B cell (primary cell): Measurements from ENCODE around the gene WDR41. TPM values are rescaled to one million over a fixed set of nuclear protein-coding genes. Genes with fewer than 3 reads are reported as not detected.

Source experiments
- ATAC-seq: fragments of 200-7000 bp; cut with Tn5 transposase; one replicate; pipeline ENCODE4 v1.10.0; 2021; ENCODE audit warnings: low read depth, mild to moderate bottlenecking, moderate number of reproducible peaks, moderate library complexity
- CTCF ChIA-PET: fragments of 350-600 bp; sonication (Branson Sonifier 250); formaldehyde crosslinking; loops from one replicate; lab custom pipeline; 2021; ENCODE audit warnings: antibody characterized with exemption, inconsistent platforms; lab: Charles Lee
- POLR2A ChIA-PET: fragments of 350-600 bp; sonication (Branson Sonifier 250); formaldehyde crosslinking; loops from one replicate; lab custom pipeline; 2021; ENCODE audit warnings: antibody characterized with exemption; lab: Charles Lee
- DNase-seq: peaks from one replicate; pipeline ENCODE4 v3.0.0; 2013
- H2AFZ ChIP-seq: 2 replicates; pipeline ENCODE4 v1.6.1; 2012; ENCODE audit warnings: mild to moderate bottlenecking, low read depth, low read length; ENCODE audit not compliant: insufficient read depth, poor library complexity, severe bottlenecking
- H3K27ac ChIP-seq, 2 donors: 1 replicate in 1 of 2; 2 replicates in 1 of 2; pipeline ENCODE4 v1.5.1; 2012 to 2013; ENCODE audit warnings: low read length in 2 of 2, mild to moderate bottlenecking in 2 of 2, moderate library complexity in 1 of 2
- H3K27me3 ChIP-seq, 4 experiments: fragments of 200-600 bp in 1 of 4; sonication (generic) in 1 of 4; replicated peaks in 1 of 4; 1 replicate in 2 of 4; 2 replicates in 2 of 4; pipeline versions ENCODE4 v1.6.1 to v1.7.0; 2013 to 2016; ENCODE audit warnings: low read length in 3 of 4, mild to moderate bottlenecking in 2 of 4, mixed read lengths in 1 of 4, moderate library complexity in 1 of 4; ENCODE audit not compliant: insufficient read depth in 4 of 4, control insufficient read depth in 3 of 4; ENCODE audit errors: control extremely low read depth in 1 of 4
- H3K36me3 ChIP-seq, 2 experiments: replicated peaks in 1 of 2; 1 replicate in 1 of 2; 2 replicates in 1 of 2; pipeline versions ENCODE4 v1.6.1 to v1.7.1; 2013; ENCODE audit warnings: low read length in 1 of 2; ENCODE audit not compliant: insufficient read depth in 2 of 2, control insufficient read depth in 1 of 2; ENCODE audit errors: control extremely low read depth in 1 of 2, extremely low read depth in 1 of 2
- H3K4me1 ChIP-seq, 2 donors: fragments of 200-600 bp in 1 of 2; sonication (generic) in 1 of 2; 1 replicate in 1 of 2; 2 replicates in 1 of 2; pipeline versions ENCODE4 v1.5.1 to v1.6.1; 2013 to 2017; ENCODE audit warnings: low read length in 2 of 2; ENCODE audit not compliant: control insufficient read depth in 2 of 2, insufficient read depth in 2 of 2
- H3K4me2 ChIP-seq: replicated peaks from 2 replicates; pipeline ENCODE3; 2012; ENCODE audit warnings: mild to moderate bottlenecking, low read depth, low read length; ENCODE audit not compliant: poor library complexity, severe bottlenecking
- H3K4me3 ChIP-seq, 5 experiments: fragments of 200-600 bp in 1 of 5; sonication (generic) in 1 of 5; 1 replicate in 3 of 5; 2 replicates in 2 of 5; pipeline versions ENCODE4 v1.5.1 to v1.7.0; 2011 to 2016; ENCODE audit warnings: low read length in 4 of 5, mild to moderate bottlenecking in 4 of 5, low read depth in 2 of 5, control low read depth in 1 of 5, moderate library complexity in 1 of 5; ENCODE audit not compliant: insufficient read depth in 1 of 5; ENCODE audit errors: control extremely low read depth in 1 of 5, extremely low read depth in 1 of 5
- H3K79me2 ChIP-seq: fragments of 200-600 bp; sonication (generic); one replicate; pipeline ENCODE4 v1.6.0; 2016; ENCODE audit warnings: low read length; ENCODE audit not compliant: control insufficient read depth, insufficient read depth
- H3K9ac ChIP-seq: fragments of 200-600 bp; sonication (generic); 2 replicates; pipeline ENCODE4 v1.6.1; 2017; ENCODE audit warnings: mild to moderate bottlenecking, low read length, moderate library complexity
- H3K9me3 ChIP-seq, 3 donors: one replicate each; pipeline versions ENCODE4 v1.6.1 to v1.7.1; 2013; ENCODE audit warnings: low read length in 2 of 3; ENCODE audit not compliant: control insufficient read depth in 2 of 3, insufficient read depth in 1 of 3; ENCODE audit errors: control extremely low read depth in 1 of 3
- H4K20me1 ChIP-seq: 2 replicates; pipeline ENCODE4 v1.6.0; 2012; ENCODE audit warnings: mild to moderate bottlenecking, low read length; ENCODE audit not compliant: insufficient read depth, control insufficient read depth, poor library complexity, severe bottlenecking
- H3K27ac Mint-ChIP-seq: one replicate; pipeline ENCODE4 v1.8.0; 2021; ENCODE audit warnings: mixed read lengths
- H3K27me3 Mint-ChIP-seq: one replicate; pipeline ENCODE4 v1.8.0; 2021; ENCODE audit warnings: mixed read lengths
- H3K4me1 Mint-ChIP-seq: one replicate; pipeline ENCODE4 v1.8.0; 2021; ENCODE audit warnings: mixed read lengths
- H3K4me3 Mint-ChIP-seq: one replicate; pipeline ENCODE4 v1.8.0; 2021; ENCODE audit warnings: mixed read lengths
- H3K9me3 Mint-ChIP-seq: one replicate; pipeline ENCODE4 v1.8.0; 2022; ENCODE audit warnings: mixed read lengths; ENCODE audit not compliant: insufficient read depth
- EZH2 ChIP-seq: IDR thresholded peaks from 2 replicates; pipeline ENCODE4 v1.6.1; 2012; ENCODE audit warnings: borderline replicate concordance, low read depth, mild to moderate bottlenecking, moderate library complexity, low read length; ENCODE audit not compliant: insufficient read depth, poor library complexity, severe bottlenecking
- WGBS: methylation state at CpG from one replicate; pipeline ENCODE4 v1.1.5; 2013; ENCODE audit warnings: missing lambda C conversion rate; ENCODE audit not compliant: insufficient coverage; 5-methylcytosine and 5-hydroxymethylcytosine counted together
- intact Hi-C: fragments of 100-400 bp; cut with micrococcal nuclease; formaldehyde crosslinking; loops from one replicate; pipeline ENCODE4 v1.10.0; 2022
- polyA plus RNA-seq: library from polyadenylated mRNA; depleted of rRNA; stranded (reverse); fragments of >200 nt; gene quantifications from 2 replicates; pipeline ENCODE4 v1.2.3, GENCODE V29; 2012
- total RNA-seq, 2 donors: library from RNA; stranded (reverse); fragments of 120-200 nt in 1 of 2; gene quantifications; 1 replicate in 1 of 2; 2 replicates in 1 of 2; pipeline versions ENCODE4 v1.2.3 to v1.2.4, GENCODE V29; 2013 to 2022
- TF ChIP-seq, protein P1 (sequence below): fragments of 200-600 bp; IDR thresholded peaks from one replicate; pipeline ENCODE4 v1.8.0; 2022; ENCODE audit warnings: antibody characterized with exemption, mild to moderate bottlenecking

The WDR41 gene
- total and polyA plus RNA-seq, 2 donors (not counting 1 experiment from before 2014, with no cell fraction given), result 9.0 to 30.6 TPM

DNA sequence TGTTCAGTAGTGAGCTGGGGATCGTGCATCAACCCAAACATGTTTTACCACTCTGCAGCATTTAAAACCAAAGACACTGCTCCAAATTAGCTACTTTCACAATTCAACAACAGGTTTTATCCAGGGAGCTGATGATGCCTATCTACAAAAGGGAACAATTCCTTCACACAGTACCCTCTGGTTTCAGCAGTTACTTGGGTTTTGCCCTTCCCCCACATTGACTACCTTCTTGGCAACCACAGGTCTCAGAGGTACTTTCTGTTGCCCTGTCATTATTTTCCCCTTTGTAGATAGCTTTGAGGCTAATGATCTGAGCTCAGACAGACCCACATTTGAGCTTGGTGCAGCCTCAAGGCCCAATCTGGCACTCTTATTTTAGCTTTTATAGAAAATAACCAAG lies 96.1 kb downstream of the WDR41 start:
- CTCF ChIA-PET, result no interaction called here
- no peak overlapping the region for H3K4me3 ChIP-seq
- H3K36me3 ChIP-seq, result no peaks in the 10 kb centered on the region
- no peaks in the 10 kb centered on the region for H3K79me2 ChIP-seq
- no peak overlapping the region for H3K9ac ChIP-seq
- Mint-ChIP-seq H3K27me3 (no peaks in the 10 kb centered on the region), H3K27ac (no peak overlapping the region), H3K4me3 (no peak overlapping the region), H3K9me3 (no peaks in the 10 kb centered on the region), H3K4me1 (no peaks in the 10 kb centered on the region)
- TF ChIP-seq, protein P1, sequence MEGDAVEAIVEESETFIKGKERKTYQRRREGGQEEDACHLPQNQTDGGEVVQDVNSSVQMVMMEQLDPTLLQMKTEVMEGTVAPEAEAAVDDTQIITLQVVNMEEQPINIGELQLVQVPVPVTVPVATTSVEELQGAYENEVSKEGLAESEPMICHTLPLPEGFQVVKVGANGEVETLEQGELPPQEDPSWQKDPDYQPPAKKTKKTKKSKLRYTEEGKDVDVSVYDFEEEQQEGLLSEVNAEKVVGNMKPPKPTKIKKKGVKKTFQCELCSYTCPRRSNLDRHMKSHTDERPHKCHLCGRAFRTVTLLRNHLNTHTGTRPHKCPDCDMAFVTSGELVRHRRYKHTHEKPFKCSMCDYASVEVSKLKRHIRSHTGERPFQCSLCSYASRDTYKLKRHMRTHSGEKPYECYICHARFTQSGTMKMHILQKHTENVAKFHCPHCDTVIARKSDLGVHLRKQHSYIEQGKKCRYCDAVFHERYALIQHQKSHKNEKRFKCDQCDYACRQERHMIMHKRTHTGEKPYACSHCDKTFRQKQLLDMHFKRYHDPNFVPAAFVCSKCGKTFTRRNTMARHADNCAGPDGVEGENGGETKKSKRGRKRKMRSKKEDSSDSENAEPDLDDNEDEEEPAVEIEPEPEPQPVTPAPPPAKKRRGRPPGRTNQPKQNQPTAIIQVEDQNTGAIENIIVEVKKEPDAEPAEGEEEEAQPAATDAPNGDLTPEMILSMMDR, result no peak
- no peak for TF ChIP-seq EZH2
- H3K27me3 ChIP-seq, result no peaks in the 10 kb centered on the region
- 83% methylated on average over 1 of the region's 1 CpG for WGBS
- no peak overlapping the region for H2AFZ ChIP-seq
- H4K20me1 ChIP-seq, result no peaks in the 10 kb centered on the region
- intact Hi-C loops, result no loop called here
- no peak overlapping the region for H3K27ac ChIP-seq
- H3K4me2 ChIP-seq, result no peak overlapping the region
- ATAC-seq (no peak), DNase-seq (no peak)
- no peaks in the 10 kb centered on the region for H3K4me1 ChIP-seq
- POLR2A ChIA-PET, result no interaction called here
- H3K9me3 ChIP-seq, result no peaks in the 10 kb centered on the region

DNA sequence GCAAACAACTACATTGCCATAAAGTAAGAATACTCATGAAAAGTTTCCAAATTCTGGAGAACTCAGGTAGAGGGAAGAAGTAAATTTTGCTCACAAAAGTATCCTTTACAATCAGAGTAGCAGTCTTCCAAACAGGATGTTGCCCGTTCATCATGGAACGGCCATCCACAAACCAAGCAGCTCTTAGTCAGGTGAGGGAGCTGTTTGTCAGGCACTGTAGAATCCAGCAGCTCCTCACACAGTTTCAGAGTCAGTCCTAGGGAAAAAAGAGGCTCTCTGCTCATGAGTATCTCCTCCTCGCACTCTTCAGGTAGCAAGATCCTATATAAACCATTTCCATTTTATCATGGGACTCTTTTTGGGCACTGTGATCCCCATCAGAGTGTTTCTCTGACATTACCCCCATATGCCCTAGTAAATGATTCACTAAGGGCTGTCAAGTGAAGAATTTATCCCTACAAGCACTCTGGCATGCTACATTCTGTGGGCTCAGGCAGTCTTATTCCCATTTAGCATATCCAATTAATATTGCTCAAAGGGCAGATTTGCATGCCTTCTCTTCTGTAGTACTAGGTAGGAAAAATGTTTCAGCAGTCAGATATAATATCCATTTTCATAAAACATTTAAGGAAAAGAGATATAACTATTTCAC lies 97.9 kb downstream of the WDR41 start:
- intact Hi-C loops, result no loop called here

More for the DNA sequence above, 97.9 kb downstream of the WDR41 start:
- H3K4me1 ChIP-seq, result no peaks in the 10 kb centered on the region
- Mint-ChIP-seq H3K27ac (no peak overlapping the region), H3K9me3 (no peaks in the 10 kb centered on the region), H3K27me3 (no peaks in the 10 kb centered on the region), H3K4me1 (no peaks in the 10 kb centered on the region), H3K4me3 (no peak overlapping the region)
- DNase-seq (no peak), ATAC-seq (no peak)
- H3K36me3 ChIP-seq, result no peaks in the 10 kb centered on the region
- TF ChIP-seq, protein P1, result no peak
- no peak for TF ChIP-seq EZH2
- no peak overlapping the region for H3K4me3 ChIP-seq
- H3K27me3 ChIP-seq, result no peaks in the 10 kb centered on the region
- H4K20me1 ChIP-seq, result no peaks in the 10 kb centered on the region
- H2AFZ ChIP-seq, result no peak overlapping the region
- ChIA-PET CTCF (no interaction called here), POLR2A (no interaction called here)
- no peak overlapping the region for H3K4me2 ChIP-seq
- no peaks in the 10 kb centered on the region for H3K9me3 ChIP-seq
- H3K27ac ChIP-seq, result no peak overlapping the region
- WGBS, result 91% methylated on average over 3 of the region's 3 CpGs
- no peaks in the 10 kb centered on the region for H3K79me2 ChIP-seq
- no peak overlapping the region for H3K9ac ChIP-seq
